Mesendoderm (in vitro differentiated cells): Measurements from ENCODE around the gene HACD2.

Experiments
- DNase-seq: peaks from one replicate; pipeline ENCODE4 v3.0.0; 2013
- H2AK5ac ChIP-seq: 2 replicates; pipeline ENCODE4 v1.6.1; 2013; ENCODE audit warnings: low read length, inconsistent platforms
- H2BK120ac ChIP-seq: 2 replicates; pipeline ENCODE4 v1.6.1; 2013; ENCODE audit warnings: low read depth, mild to moderate bottlenecking, low read length, moderate library complexity, mixed read lengths
- H2BK15ac ChIP-seq: replicated peaks from 2 replicates; pipeline ENCODE4 v1.6.1; 2013; ENCODE audit warnings: low read depth, mild to moderate bottlenecking, moderate library complexity
- H2BK5ac ChIP-seq: 2 replicates; pipeline ENCODE4 v1.6.1; 2013; ENCODE audit warnings: low read length, inconsistent platforms
- H3K18ac ChIP-seq: 2 replicates; pipeline ENCODE4 v1.6.1; 2013; ENCODE audit warnings: mild to moderate bottlenecking, low read length, mixed read lengths
- H3K23ac ChIP-seq: one replicate; pipeline ENCODE4 v1.6.1; 2013; ENCODE audit warnings: low read length
- H3K27ac ChIP-seq: 2 replicates; pipeline ENCODE4 v1.5.1; 2013; ENCODE audit warnings: low read depth, mild to moderate bottlenecking, inconsistent platforms, low read length, moderate library complexity
- H3K27me3 ChIP-seq: 2 replicates; pipeline ENCODE4 v1.6.1; 2013; ENCODE audit warnings: low read length, control low read depth, mild to moderate bottlenecking, inconsistent platforms; ENCODE audit not compliant: insufficient read depth, poor library complexity
- H3K36me3 ChIP-seq: 2 replicates; pipeline ENCODE4 v1.6.1; 2013; ENCODE audit warnings: low read length, inconsistent platforms; ENCODE audit not compliant: control insufficient read depth, insufficient read depth
- H3K4ac ChIP-seq: one replicate; pipeline ENCODE4 v1.6.1; 2013; ENCODE audit warnings: low read depth, mild to moderate bottlenecking, low read length, moderate library complexity
- H3K4me1 ChIP-seq: 2 replicates; pipeline ENCODE4 v1.6.1; 2013; ENCODE audit warnings: low read depth, low read length, inconsistent platforms; ENCODE audit not compliant: control insufficient read depth
- H3K4me2 ChIP-seq: 2 replicates; pipeline ENCODE4 v1.6.1; 2013; ENCODE audit warnings: low read length
- H3K4me3 ChIP-seq: 2 replicates; pipeline ENCODE4 v1.5.1; 2013; ENCODE audit warnings: mild to moderate bottlenecking, low read length
- H3K56ac ChIP-seq: one replicate; pipeline ENCODE4 v1.6.1; 2013; ENCODE audit warnings: low read length
- H3K79me1 ChIP-seq: 2 replicates; pipeline ENCODE4 v1.6.1; 2013; ENCODE audit warnings: low read length, inconsistent platforms
- H3K79me2 ChIP-seq: 2 replicates; pipeline ENCODE4 v1.6.1; 2013; ENCODE audit warnings: mild to moderate bottlenecking, low read length; ENCODE audit not compliant: control insufficient read depth, insufficient read depth
- H3K9ac ChIP-seq: 2 replicates; pipeline ENCODE4 v1.6.1; 2013; ENCODE audit warnings: low read length, inconsistent platforms
- H4K5ac ChIP-seq: one replicate; pipeline ENCODE4 v1.6.1; 2013; ENCODE audit warnings: low read length
- H4K8ac ChIP-seq: one replicate; pipeline ENCODE4 v1.6.1; 2013; ENCODE audit warnings: low read depth, mild to moderate bottlenecking, control low read depth, low read length, moderate library complexity
- WGBS: extraction: QIAGEN DNeasy Blood & Tissue Kit; methylation state at CpG from one replicate; pipeline ENCODE4 v1.1.7; 2013; ENCODE audit warnings: low lambda C conversion rate, missing lambda C conversion rate; ENCODE audit not compliant: insufficient coverage; ENCODE audit errors: extremely low coverage; 5-methylcytosine and 5-hydroxymethylcytosine counted together

Gene HACD2

DNA sequence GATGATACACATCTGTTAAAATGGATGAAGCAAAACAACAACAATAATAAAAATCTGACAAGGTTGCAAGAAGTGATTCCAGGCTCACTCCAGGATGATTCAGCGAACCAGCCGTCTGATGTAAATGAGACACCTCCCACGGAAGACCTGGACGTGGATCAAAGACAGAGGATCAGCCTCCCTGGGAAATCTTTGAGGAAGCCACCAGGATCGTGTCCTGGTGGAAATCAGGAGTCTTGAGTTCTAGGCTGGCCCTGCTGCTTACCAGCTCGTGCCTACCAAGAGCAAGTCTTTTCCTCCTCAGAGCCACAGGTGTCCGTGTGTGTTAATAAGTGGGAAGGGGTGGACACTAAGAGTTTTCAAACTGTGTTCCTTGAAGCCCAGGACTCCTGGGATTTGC lies 120.6 kb downstream of the HACD2 start:
- Histone ChIP-seq H3K4me3 (no peak overlapping the region), H3K36me3 (no peaks in the 10 kb centered on the region), H4K5ac (no peak overlapping the region), H3K27ac (no peak overlapping the region), H3K79me2 (no peaks in the 10 kb centered on the region), H3K79me1 (no peaks in the 10 kb centered on the region), H3K4me1 (no peaks in the 10 kb centered on the region), H2BK5ac (no peak overlapping the region), H4K8ac (no peak overlapping the region), H3K18ac (no peak overlapping the region), H3K4ac (no peak overlapping the region), H3K56ac (no peak overlapping the region), H3K27me3 (no peaks in the 10 kb centered on the region), H3K4me2 (no peak overlapping the region), H2AK5ac (no peak overlapping the region), H3K9ac (no peak overlapping the region), H2BK15ac (no peak overlapping the region), H3K23ac (no peak overlapping the region), H2BK120ac (no peak overlapping the region)
- DNase-seq, result no peak
- WGBS, result no CpG with 5 or more reads among the region's 7 CpGs

DNA sequence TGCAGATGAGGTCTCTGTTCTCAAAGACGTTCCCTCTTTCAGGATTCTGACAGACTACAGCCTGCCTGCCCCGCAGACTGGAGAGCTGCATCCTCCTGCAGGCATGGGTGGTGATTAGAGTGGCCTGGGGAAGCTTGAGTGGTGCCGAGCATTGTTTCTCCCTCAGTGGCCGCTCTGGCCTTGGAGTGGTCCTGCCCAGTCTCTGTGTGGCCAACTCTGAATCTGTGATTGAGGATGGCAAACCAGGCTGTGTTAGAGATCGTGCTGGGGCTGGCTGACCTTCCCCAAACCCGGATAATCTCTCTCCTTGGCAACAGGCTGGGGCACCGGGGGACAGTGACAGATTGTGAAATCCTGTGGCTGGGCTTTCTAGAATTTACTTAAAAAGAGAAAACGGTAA lies 125.0 kb downstream of the HACD2 start:
- H3K36me3 ChIP-seq, result no peaks in the 10 kb centered on the region
- H2BK15ac ChIP-seq, result no peak overlapping the region
- no peak for DNase-seq
- no peak overlapping the region for H3K9ac ChIP-seq
- H3K56ac ChIP-seq, result no peak overlapping the region
- H3K27ac ChIP-seq, result no peak overlapping the region
- H3K4me2 ChIP-seq, result no peak overlapping the region
- H3K18ac ChIP-seq, result no peak overlapping the region
- no peak overlapping the region for H3K4me3 ChIP-seq
- no peak overlapping the region for H3K23ac ChIP-seq
- H3K4ac ChIP-seq, result no peak overlapping the region
- WGBS, result no CpG with 5 or more reads among the region's 8 CpGs
- no peak overlapping the region for H2BK120ac ChIP-seq
- no peak overlapping the region for H2BK5ac ChIP-seq
- H3K79me2 ChIP-seq, result no peaks in the 10 kb centered on the region
- no peaks in the 10 kb centered on the region for H3K27me3 ChIP-seq
- no peak overlapping the region for H4K8ac ChIP-seq
- H2AK5ac ChIP-seq, result no peak overlapping the region
- H3K4me1 ChIP-seq, result no peaks in the 10 kb centered on the region
- no peak overlapping the region for H4K5ac ChIP-seq
- H3K79me1 ChIP-seq, result no peaks in the 10 kb centered on the region

DNA sequence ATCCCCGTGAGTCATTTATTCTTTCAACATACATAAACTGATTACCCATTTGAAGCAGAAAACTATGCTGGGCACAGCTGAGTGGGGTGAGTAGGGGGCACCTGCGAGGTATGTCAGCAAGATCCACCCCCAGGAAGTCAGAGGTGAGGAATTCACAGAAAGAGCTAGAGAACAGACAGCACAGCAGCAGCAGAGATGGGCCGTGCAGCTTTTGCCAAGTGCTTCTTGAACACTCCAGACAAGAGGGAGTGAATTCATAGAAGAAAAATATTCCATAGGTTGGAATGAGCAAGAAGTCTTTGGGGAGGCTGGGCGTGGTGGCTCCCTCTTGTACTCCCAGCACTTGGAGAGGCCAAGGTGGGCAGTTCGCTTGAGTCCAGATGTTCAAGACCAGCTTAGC lies 126.6 kb downstream of the HACD2 start:
- no peaks in the 10 kb centered on the region for H3K27me3 ChIP-seq
- no peak for DNase-seq
- H3K23ac ChIP-seq, result no peak overlapping the region
- WGBS, result no CpG with 5 or more reads among the region's 5 CpGs
- no peak overlapping the region for H4K5ac ChIP-seq
- H2AK5ac ChIP-seq, result no peak overlapping the region
- no peak overlapping the region for H3K27ac ChIP-seq
- no peak overlapping the region for H2BK120ac ChIP-seq
- H3K4ac ChIP-seq, result no peak overlapping the region
- H3K36me3 ChIP-seq, result no peaks in the 10 kb centered on the region
- H3K18ac ChIP-seq, result no peak overlapping the region
- no peaks in the 10 kb centered on the region for H3K79me2 ChIP-seq
- no peak overlapping the region for H3K9ac ChIP-seq
- H3K56ac ChIP-seq, result no peak overlapping the region
- no peak overlapping the region for H4K8ac ChIP-seq
- no peak overlapping the region for H2BK5ac ChIP-seq
- no peak overlapping the region for H3K4me2 ChIP-seq
- no peaks in the 10 kb centered on the region for H3K4me1 ChIP-seq
- no peaks in the 10 kb centered on the region for H3K79me1 ChIP-seq
- H3K4me3 ChIP-seq, result no peak overlapping the region
- no peak overlapping the region for H2BK15ac ChIP-seq

DNA sequence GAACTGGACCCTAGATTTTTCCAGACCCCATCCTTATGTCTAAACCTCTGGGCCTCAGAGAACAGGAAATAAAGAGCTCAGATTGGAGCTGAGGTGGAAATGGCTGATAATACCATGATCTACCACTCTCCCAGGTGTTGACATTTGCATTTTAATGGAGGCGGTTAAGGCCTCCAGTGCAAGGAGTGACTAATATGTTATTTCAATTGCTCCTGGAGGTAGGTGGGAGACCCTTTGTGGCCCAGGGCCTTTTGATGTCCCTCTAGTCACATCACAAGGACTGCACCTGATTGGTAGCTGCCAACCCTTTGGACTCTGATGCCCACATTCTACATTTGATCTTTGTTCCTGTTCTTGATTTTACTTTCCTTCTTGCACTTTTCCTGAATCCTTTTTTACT lies 127.0 kb downstream of the HACD2 start:
- Histone ChIP-seq H2BK120ac (no peak overlapping the region), H3K27ac (no peak overlapping the region), H3K79me2 (no peaks in the 10 kb centered on the region), H4K8ac (no peak overlapping the region), H3K36me3 (no peaks in the 10 kb centered on the region), H2BK5ac (no peak overlapping the region), H3K9ac (no peak overlapping the region), H3K27me3 (no peaks in the 10 kb centered on the region), H2BK15ac (no peak overlapping the region), H2AK5ac (no peak overlapping the region), H3K23ac (no peak overlapping the region), H3K56ac (no peak overlapping the region), H3K4me1 (no peaks in the 10 kb centered on the region), H3K79me1 (no peaks in the 10 kb centered on the region), H4K5ac (no peak overlapping the region), H3K4ac (no peak overlapping the region), H3K4me3 (no peak overlapping the region), H3K4me2 (no peak overlapping the region), H3K18ac (no peak overlapping the region)
- no peak for DNase-seq
- WGBS, result no CpG with 5 or more reads among the region's 1 CpG

DNA sequence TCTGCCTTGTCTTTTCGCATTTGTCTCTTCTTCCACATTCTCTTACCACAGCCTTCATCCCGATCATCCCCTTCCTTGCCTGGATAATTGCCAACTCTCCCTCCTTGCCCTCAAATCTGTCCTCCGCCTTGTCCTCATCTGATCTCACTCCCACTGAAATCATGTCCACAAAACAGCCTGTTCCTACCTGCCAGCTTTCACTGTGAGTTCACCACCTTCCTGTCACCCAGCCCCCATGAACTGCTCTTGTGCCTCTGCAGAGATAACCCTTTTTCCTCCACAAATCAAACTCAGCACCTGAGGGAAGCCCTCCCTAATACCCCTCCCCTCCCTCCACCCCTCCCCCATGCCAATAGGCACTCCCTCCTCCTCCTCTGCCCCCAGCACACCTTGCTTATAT lies 131.2 kb downstream of the HACD2 start:
- Histone ChIP-seq H3K27ac (no peak overlapping the region), H3K79me1 (no peaks in the 10 kb centered on the region), H3K23ac (no peak overlapping the region), H3K4me1 (no peaks in the 10 kb centered on the region), H2BK15ac (no peak overlapping the region), H3K4ac (no peak overlapping the region), H3K18ac (no peak overlapping the region), H2AK5ac (no peak overlapping the region), H3K36me3 (no peaks in the 10 kb centered on the region), H4K8ac (no peak overlapping the region), H2BK5ac (no peak overlapping the region), H3K4me2 (no peak overlapping the region), H2BK120ac (no peak overlapping the region), H4K5ac (no peak overlapping the region), H3K79me2 (no peaks in the 10 kb centered on the region), H3K4me3 (no peak overlapping the region), H3K27me3 (no peaks in the 10 kb centered on the region), H3K9ac (no peak overlapping the region), H3K56ac (no peak overlapping the region)
- no peak for DNase-seq
- WGBS, result no CpG with 5 or more reads among the region's 3 CpGs

DNA sequence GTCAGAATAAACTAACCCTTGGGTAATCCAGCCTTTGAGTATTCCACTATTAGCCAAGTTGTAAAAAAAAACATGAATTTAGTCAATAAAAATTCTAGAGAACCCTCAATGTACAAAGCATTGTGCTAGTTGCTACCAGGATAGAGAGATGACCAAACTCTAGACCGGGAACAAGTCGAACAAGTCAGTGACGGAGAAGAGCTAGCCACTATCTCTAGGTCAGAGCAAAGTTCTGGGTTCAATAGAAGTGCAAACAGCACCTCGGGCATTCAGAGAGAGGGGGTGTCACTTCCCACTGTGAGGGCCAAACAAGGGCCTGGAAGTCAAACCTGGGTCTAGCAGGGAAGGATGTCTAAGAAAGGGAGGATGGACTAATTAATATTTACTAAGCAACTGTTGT lies 133.7 kb downstream of the HACD2 start:
- no CpG with 5 or more reads among the region's 4 CpGs for WGBS
- no peak overlapping the region for H4K5ac ChIP-seq
- H3K79me1 ChIP-seq, result no peaks in the 10 kb centered on the region
- H3K79me2 ChIP-seq, result no peaks in the 10 kb centered on the region
- H3K56ac ChIP-seq, result no peak overlapping the region
- H3K27ac ChIP-seq, result no peak overlapping the region
- no peaks in the 10 kb centered on the region for H3K4me1 ChIP-seq
- no peak overlapping the region for H2AK5ac ChIP-seq
- H2BK5ac ChIP-seq, result no peak overlapping the region
- no peak overlapping the region for H3K4me2 ChIP-seq
- no peak overlapping the region for H3K9ac ChIP-seq
- no peaks in the 10 kb centered on the region for H3K36me3 ChIP-seq
- H2BK120ac ChIP-seq, result no peak overlapping the region
- H2BK15ac ChIP-seq, result no peak overlapping the region
- H3K27me3 ChIP-seq, result peaks cover 3% of the 10 kb centered on the region
- DNase-seq, result no peak
- no peak overlapping the region for H3K4me3 ChIP-seq
- no peak overlapping the region for H3K18ac ChIP-seq
- H4K8ac ChIP-seq, result no peak overlapping the region
- no peak overlapping the region for H3K23ac ChIP-seq
- H3K4ac ChIP-seq, result no peak overlapping the region
